ENCODE data around the gene CEP43.

Gene CEP43

GRCh38 chr6:167015302-167015701 is 16.1 kb downstream of the CEP43 start:
- DNase-seq = no peak

- DNase-seq = no peak
Observed at GRCh38 chr6:167020206-167020605, 21.0 kb downstream of the CEP43 start.

DNA sequence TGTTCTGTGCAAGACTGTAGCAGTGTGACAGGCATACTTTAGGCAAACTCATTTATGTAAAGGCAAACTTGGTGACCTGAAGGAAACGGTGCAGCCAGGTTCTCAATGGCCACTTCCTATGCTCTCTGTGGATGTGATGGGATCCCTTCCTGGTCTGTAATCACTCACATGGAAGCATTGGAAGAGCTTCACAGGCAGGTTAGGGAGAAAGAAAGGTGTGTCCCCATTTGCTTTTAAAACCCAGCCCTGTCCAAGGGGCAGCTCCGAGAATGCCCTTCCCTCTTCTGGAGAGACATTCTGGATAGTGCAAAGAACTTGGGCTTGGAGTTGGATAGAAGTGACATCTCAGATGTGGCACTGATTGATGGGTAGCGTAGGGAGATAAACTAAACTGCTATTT is 28.1 kb downstream of the CEP43 start:
- DNase-seq = no peak

DNA sequence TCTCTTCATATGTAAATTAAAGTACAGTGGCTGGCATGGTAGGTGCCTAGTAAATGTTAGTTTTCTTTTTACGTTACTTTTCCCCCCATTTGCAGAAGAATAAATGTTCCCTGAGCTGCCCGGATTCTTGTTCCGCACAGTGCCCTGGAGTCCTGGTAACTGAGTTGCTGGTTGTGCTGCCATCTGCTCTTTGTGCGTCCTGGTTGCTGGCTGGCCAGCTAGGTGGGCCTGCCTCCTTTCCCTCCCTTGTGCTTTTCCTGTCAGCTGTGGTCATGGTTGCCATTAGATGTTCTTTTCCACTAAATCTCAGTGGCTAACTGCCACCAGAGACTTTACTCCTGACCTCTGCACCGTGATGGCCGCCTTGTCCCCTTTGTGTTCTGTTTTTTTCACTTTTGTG is 28.6 kb downstream of the CEP43 start:
- no peak for DNase-seq

DNA sequence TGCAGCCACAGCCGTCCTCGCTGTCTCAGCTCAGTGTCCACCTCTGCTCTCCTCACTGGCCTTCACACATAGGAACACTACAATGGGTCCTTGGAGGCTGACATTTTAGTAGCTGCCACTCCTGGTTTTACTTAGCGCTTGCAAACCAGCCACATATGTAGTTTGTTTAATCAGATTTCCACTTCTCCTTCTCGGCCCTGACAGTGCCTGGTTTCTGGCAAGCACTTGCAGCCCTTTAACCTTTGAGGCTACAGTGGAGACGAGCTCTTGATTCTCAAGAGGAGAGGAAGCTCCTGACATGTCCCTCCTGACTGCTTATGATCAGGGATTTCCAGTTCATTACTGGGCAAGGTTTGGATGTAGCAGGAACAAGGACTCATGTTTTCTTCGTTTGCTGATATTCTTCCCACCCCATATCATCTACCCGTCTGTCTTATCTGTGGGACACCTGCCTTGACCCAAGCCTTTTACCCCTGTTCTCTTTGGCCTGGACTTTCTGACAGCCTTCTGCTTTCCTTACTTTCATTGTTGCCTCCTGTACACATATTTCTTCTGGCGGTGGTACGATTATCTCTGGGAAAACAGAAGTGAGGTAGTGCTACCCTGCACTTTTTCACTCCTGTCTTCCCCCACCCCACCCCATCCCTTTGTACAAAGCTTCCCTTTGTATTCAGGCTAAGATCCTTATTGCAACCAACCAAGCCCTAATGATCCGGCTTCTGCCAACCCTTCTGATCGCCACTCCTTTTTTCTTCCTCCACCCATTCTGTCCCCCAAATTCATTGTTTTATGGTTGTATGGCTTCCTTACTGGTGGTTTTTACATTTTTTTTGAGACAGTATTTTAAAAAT is 31.2 kb downstream of the CEP43 start:
- no peak for DNase-seq

DNA sequence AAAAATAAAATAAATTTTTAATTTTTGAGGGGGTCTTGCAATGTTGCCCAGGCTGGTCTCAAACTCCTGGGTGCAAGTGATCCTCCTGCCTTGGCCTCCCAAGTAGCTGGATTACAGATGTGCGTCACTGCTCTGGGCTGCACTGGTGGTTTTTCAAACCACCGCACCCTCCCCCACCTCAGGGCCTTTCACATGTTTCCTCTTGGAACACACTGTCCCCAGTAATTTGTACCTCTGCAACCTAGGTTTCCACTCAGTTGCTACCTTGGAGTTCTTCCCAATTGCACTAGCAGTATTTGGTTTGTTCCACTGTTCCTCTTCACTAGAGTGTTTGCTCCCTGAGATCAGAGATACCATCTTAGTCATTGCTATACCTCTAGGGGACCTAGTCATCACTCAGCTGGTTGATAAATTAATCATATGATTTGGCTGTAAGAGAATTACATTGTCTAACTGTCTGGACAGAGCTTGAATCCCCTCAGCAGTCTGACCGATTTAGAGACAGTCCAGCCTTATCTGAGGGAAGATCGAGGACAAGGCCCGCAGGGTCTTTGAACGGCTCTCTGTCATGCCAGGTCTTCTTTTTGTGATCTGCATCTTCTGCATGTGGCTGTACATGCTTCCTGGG is 32.0 kb downstream of the CEP43 start:
- DNase-seq = peak; percentile 48

DNA sequence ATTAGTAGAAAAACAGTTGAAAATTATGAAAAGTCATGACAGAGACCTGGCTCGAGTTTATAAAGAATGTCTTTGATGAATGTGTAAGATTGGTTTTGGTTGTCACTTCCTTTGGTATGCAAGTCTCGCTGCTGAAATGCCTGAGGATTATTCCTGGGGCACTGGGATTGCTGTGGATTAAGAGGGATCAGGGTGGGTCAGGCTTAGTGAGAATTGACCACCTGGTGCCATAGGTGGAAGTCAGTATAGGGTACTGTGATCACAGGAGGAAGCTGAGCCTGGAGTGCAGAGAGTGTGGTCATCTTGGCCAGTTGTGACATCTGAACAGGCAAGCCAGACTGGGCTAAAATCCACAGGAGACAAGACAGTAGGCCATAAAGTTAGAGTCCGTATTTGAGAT is 34.9 kb downstream of the CEP43 start:
- no peak for DNase-seq

DNA sequence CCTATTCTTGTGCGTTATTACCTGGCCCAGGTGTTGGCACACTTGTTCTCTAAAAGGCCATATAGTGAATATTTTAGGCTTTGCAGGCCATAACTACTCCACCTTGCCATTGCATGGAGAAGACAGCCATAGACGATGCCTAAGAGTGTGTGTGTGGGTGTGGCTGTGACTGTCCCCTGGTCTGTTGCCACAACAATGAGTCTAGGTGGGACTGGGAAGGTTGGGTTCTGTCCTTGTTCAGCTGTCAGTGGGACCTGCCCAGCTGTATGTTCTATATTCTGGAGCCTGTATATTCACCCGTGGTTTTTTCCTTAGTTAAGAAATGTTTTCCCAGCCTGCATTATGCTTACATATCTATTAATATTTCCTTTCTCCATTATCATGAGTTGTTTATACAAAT is 38.6 kb downstream of the CEP43 start:
- DNase-seq = no peak

GRCh38 chr6:167044696-167045095 is 45.5 kb downstream of the CEP43 start:
- no peak for DNase-seq

DNA sequence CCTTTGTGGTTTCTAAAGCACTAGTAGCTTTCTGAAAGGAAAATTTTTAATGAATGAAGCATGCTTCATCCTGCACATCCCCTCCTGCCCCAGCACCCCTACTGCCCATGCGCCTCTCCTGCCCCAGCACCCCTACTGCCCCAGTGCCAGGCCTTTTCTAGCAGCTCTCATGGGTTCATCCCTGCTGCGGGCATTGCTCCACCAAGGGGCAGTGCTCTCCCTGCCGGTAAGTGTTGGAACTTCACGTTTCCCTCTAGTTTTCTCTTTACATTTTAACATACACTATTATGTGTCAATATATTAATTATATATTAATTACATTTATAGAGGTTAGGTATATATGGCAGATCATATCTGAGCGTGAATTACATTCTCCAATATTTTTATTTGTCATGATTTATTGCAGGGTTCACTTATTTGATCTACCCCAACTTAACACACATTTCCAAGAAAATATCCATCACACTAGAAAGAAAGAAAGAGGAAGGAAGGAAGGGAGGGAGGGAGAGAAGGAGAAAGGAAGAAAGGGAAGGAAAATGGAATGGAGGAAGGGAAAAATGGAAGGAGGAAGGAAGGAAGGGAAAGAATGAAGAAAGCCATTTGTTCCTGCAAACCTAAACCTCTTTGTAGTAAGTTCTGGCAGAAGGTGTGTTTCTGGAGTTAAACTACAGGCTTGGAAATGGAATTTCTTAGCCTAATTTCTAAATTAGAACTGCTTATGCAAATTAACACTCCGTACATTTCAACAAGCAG is 46.8 kb downstream of the CEP43 start:
- DNase-seq = no peak

DNA sequence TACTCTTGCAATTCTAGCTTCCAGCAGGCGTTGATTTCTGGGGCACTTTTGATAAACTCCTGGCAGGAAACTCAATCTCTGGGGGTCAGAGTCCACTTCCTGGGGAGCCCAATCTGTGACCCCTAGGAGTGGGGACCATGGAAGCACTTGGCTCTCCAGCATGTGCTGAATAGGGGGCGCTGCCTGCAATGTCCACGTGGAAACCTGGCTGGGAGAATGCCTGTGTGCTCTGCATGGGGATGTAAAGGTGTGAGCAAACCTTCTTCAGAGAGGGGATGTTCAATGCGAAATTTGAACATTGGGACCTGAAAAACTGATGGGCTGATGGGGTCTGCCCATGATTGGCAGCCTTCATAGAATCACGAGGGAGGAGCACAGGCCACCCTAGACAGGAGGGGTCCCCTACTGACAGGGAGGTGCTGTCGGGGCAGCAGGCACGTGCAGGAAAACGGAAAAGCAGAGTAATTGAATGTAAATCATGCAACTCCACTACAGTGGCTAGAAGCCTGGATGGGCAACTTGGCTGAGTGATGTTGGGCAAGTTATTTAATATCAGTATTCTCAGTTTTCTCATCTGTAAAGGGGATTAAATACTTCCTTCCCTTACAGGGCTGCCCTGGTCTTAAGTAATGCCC is 47.8 kb downstream of the CEP43 start:
- DNase-seq = no peak

DNA sequence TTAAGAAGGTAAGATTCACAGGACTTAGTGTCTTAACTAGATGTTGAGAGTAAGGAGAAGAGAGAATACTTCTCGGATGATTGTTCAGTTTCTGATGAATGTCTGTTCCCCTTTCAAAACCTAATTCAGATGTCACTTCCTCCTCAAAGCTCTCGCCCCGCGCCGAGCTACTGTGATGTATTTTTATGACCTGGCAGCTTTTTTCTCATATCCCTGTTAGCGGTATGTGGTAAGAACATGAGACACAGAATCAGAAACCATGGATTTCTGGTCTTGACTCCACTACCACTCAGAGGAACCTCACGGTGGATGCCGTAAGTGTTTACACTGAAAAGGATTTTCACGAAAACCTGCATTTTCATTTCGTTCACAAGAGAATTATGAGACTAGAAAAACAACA is 48.4 kb downstream of the CEP43 start:
- peak; percentile 80 for DNase-seq
